ENCODE data around the gene RBPMS2.

RBPMS2 gene

DNA sequence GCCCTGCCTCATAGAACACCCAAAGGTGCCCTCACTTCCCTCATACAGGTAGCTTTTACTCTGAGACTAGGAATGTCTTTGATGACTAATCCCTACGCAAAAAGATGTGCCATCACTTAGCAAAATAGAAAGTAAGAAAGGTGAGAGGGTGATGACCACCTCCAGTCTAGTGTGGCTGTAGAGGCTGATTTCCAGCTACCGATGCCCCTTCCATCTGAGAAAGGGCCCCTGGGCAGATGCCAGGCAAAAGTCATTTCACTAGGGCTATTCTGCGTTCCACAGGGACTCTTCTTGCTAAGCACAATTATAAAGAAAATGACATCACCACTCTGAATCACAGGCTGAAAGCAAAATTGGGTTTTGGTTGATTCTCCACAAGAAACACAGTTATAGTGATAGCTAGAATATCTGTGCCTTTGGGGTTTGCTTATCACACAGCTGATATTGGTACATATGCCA lies 77.4 kb downstream of the RBPMS2 start:
- Mint-ChIP-seq H3K9me3 (no peaks in the 10 kb centered on the region), H3K27ac (peak overlapping the region; percentile 33 to 61), H3K4me3 (no peak overlapping the region), H3K36me3 (ENCODE audit: insufficient read depth) (peaks cover 15% of the 10 kb centered on the region), H3K4me1 (ENCODE audit: low read depth in 2 of 2) (peaks cover 35 to 60% of the 10 kb centered on the region in 2 donors), H3K27me3 (no peaks in the 10 kb centered on the region)
- ATAC-seq (replicated peaks) = no peak
- no peak for DNase-seq

DNA sequence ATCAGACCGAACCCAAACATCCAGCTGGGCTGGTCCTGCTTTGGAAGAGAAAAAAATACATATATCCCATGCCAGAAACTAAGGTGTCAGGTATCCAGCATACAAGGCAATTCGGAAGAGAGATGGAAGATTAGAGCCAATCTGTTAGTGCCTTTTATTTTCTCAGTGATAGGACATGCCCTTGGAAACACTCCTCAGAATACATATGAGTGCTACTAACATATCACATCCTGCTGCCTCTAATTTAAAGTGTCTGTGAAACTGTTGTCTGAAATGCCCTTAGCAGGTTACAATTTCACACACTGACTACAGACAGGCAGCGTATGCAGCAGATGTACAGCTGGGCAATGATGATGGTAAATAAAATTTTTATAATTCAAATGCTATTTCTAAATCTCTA lies 78.9 kb downstream of the RBPMS2 start:
- Mint-ChIP-seq H3K9me3 (no peaks in the 10 kb centered on the region), H3K27ac (peak overlapping the region in 1 of 2 donors; percentile 55), H3K36me3 (ENCODE audit: insufficient read depth) (peaks cover 16% of the 10 kb centered on the region), H3K4me3 (no peak overlapping the region), H3K4me1 (ENCODE audit: low read depth in 2 of 2) (peaks cover 24 to 52% of the 10 kb centered on the region in 2 donors), H3K27me3 (no peaks in the 10 kb centered on the region)
- ATAC-seq (replicated peaks) (no peak), DNase-seq (no peak)

DNA sequence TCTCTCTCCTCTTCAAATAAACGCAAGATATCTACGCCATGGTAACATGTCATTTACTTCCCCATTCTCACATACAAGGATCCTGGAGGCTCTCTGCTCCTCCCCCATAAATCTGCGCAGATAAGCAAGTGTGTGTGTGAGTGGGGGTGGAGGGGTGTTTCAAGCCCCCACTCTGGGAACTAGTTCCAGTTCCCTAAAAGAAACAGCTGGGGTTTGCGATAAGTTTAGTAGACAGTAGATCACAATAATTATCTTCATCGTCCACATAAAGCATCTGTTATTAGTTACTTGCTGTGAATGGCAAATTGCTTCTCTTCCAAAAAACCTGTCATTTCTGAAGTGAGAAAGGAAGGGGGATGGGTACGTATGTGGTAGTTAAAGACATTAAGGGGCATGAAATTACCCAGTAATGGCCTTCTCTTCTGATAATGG lies 79.8 kb downstream of the RBPMS2 start:
- H3K9me3 Mint-ChIP-seq = no peaks in the 10 kb centered on the region
- ATAC-seq (replicated peaks) = peak; percentile 58
- H3K27ac Mint-ChIP-seq = peak overlapping the region in 1 of 2 donors; percentile 3
- no peak for DNase-seq
- no peaks in the 10 kb centered on the region for H3K27me3 Mint-ChIP-seq
- no peak overlapping the region for H3K4me3 Mint-ChIP-seq
- H3K36me3 Mint-ChIP-seq (ENCODE audit: insufficient read depth) = peaks cover 20% of the 10 kb centered on the region
- peaks cover 22 to 43% of the 10 kb centered on the region in 2 donors for H3K4me1 Mint-ChIP-seq (ENCODE audit: low read depth in 2 of 2)

DNA sequence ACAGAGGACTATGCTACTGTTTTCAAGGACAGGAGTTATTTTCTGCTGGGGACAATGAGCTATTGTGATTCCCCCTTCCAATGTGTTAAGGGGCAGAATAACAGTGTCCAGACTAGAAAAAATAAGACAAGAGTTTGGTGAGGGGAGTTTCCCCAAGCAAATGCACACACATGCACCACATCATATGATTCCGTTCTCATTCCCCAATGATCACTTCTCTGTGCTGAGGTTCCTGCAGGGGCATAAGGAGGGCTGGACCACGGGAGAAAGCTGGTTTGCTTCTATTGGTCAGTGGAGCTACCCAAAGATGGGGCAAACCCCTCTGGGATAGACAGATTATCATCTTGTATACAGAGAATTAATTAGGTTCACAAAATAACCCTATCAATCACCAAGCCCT lies 80.6 kb downstream of the RBPMS2 start:
- Mint-ChIP-seq H3K9me3 (no peaks in the 10 kb centered on the region), H3K27me3 (no peaks in the 10 kb centered on the region), H3K36me3 (ENCODE audit: insufficient read depth) (peaks cover 22% of the 10 kb centered on the region), H3K4me1 (ENCODE audit: low read depth in 2 of 2) (peaks cover 17 to 36% of the 10 kb centered on the region in 2 donors), H3K4me3 (no peak overlapping the region), H3K27ac (no peak overlapping the region)
- ATAC-seq (replicated peaks) = no peak
- no peak for DNase-seq

DNA sequence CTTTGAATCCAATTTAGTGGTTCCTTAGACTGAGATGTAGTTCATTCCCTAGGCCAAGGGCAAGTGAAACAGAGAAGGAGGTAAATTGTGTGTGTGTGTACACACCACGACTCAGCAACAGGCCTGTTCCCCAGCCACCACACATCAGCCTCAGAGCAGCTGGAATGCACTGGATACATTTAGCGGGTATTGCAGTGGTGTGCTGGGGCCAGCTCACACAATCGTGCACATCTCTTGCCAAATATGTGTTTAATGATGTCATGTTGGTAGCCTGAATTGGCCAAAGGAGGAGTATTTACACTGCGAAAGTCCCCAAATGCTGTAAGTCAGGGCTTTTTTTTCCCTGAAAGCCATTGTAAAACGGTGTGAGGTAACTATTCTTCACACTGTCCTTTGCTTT lies 82.3 kb downstream of the RBPMS2 start:
- Mint-ChIP-seq H3K27me3 (no peaks in the 10 kb centered on the region), H3K27ac (peak overlapping the region in 1 of 2 donors; percentile 52), H3K9me3 (no peaks in the 10 kb centered on the region), H3K4me1 (ENCODE audit: low read depth in 2 of 2) (peaks cover 14 to 19% of the 10 kb centered on the region in 2 donors), H3K4me3 (no peak overlapping the region), H3K36me3 (ENCODE audit: insufficient read depth) (peaks cover 38% of the 10 kb centered on the region)
- DNase-seq = no peak
- ATAC-seq (replicated peaks) = no peak

DNA sequence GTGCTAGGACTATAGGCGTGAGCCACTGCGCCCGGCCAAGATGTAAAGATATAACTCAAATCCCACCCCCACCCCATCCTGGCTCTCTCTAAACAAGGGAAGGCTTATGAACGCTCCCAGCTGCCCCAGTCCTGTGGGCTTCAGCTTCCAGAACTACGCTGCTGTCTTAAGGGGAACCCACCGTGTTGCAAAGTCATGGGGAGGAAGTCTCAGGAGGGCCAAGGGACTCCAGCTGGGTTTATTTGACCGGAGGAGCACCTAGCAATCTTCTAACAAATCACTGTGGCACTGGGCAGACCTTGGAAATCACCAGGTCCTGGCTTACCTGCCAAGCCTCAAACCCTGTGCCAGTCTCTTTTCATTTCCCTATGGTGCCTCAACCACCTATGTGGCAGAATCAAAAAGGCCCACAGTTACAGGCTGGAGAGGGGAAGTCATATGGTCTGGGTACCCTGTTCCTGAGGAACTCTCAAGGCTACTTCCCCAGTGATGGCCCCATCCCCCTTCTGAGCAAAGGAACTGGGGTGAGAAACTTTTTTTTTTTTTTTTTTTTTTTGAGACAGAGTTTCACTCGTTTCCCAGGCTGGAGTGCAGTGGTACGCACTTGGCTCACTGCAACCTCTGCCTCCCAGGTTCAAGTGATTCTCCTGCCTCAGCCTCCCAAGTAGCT lies 83.4 kb downstream of the RBPMS2 start:
- DNase-seq (no peak), ATAC-seq (replicated peaks) (no peak)
- Mint-ChIP-seq H3K9me3 (no peaks in the 10 kb centered on the region), H3K27ac (peak overlapping the region in 1 of 2 donors; percentile 69), H3K4me3 (no peak overlapping the region), H3K36me3 (ENCODE audit: insufficient read depth) (peaks cover 46% of the 10 kb centered on the region), H3K27me3 (no peaks in the 10 kb centered on the region), H3K4me1 (ENCODE audit: low read depth in 2 of 2) (peaks cover 8 to 13% of the 10 kb centered on the region in 2 donors)

DNA sequence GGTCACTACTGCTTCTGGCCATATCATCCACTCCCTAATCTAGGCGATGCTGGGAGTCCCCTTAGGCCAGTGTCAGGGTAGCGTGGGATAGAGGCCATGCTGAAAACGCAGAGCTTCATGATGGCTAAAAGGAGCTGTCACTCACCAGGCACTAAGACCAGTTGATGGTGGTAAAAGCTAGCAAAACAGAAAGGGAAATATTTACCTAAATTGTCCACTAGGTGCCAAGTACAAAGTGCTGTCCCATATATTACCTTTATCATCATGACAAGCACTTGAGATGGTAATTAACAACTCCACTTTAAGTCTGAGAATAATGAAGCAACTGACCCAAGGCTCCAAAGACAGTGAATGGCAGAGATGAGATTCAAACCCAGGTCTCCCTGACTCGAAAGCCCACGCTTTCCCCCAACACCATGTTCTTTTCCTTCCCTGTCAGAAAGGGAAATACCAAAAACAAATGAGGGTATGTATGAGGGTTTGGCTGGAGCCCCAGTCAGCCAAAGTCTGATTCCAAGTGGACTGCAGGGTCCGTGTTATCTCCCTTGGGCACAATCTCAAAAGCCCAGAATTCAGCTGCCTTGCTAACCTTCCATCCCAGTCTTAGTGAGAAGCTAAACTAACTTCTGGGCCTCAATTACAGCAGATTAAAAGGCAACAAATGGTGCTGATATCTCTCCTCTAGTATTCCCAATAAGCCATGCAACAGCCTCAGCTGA lies 84.7 kb downstream of the RBPMS2 start:
- peak overlapping the region; percentile 58 to 69 for H3K27ac Mint-ChIP-seq
- ATAC-seq (replicated peaks) (no peak), DNase-seq (no peak)
- H3K4me3 Mint-ChIP-seq = no peak overlapping the region
- peaks cover 40% of the 10 kb centered on the region for H3K36me3 Mint-ChIP-seq (ENCODE audit: insufficient read depth)
- no peaks in the 10 kb centered on the region for H3K9me3 Mint-ChIP-seq
- H3K27me3 Mint-ChIP-seq = no peaks in the 10 kb centered on the region
- peaks cover 7% of the 10 kb centered on the region in 2 donors for H3K4me1 Mint-ChIP-seq (ENCODE audit: low read depth in 2 of 2)

DNA sequence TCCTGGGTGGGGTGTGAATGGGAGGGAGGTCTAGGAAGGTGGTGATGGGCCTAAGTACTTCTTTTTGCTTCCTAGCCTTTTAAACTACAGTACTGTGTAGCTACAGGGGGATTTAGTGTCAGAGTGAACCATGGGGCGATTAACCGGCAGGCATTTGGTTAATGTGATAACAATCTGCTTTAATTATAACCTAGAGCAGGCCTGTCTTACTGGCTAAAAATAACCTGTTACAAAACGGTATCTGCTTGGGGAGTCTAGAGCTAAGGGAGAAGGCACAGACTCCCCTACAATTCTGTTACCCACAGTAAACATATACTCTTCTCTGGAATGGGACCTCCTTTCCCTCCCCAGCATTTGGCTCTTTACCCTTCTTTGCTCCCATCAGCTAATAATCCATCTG lies 85.4 kb downstream of the RBPMS2 start:
- Mint-ChIP-seq H3K4me3 (no peak overlapping the region), H3K27me3 (no peaks in the 10 kb centered on the region), H3K36me3 (ENCODE audit: insufficient read depth) (peaks cover 40% of the 10 kb centered on the region), H3K27ac (peak overlapping the region; percentile 38 to 58), H3K4me1 (ENCODE audit: low read depth in 2 of 2) (peaks cover 3% of the 10 kb centered on the region in 2 donors), H3K9me3 (no peaks in the 10 kb centered on the region)
- ATAC-seq (replicated peaks) (no peak), DNase-seq (no peak)

Measured in effector memory CD8-positive, alpha-beta T cell (primary cell).